ENCODE results near the gene SLC44A5.

- TF ChIP-seq CTCF (IDR thresholded peaks at IDR 0.05) (no peak), POLR2A (IDR thresholded peaks at IDR 0.05) (no peak)
Measured at GRCh38 chr1:75394386-75395139, 216.4 kb downstream of the SLC44A5 start.

Measured in thyroid gland (tissue), 4 donors.